Fibroblast of the conjunctiva (primary cell): ENCODE measurements around the gene GRIN1.

Source experiments
- DNase-seq: peaks from one replicate; pipeline ENCODE4 v3.0.0-alpha.2; 2010; ENCODE audit warnings: low read depth

The GRIN1 gene

GRCh38 chr9:137216188-137216965, 77.4 kb downstream of the GRIN1 start:
- DNase-seq, result no peak

- no peak for DNase-seq
These were observed 78.6 kb downstream of the GRIN1 start for GRCh38 chr9:137217276-137218211.

- no peak for DNase-seq
These were observed 79.3 kb downstream of the GRIN1 start for GRCh38 chr9:137218212-137218753.
